ENCODE results near the gene GSTM3.

DNA sequence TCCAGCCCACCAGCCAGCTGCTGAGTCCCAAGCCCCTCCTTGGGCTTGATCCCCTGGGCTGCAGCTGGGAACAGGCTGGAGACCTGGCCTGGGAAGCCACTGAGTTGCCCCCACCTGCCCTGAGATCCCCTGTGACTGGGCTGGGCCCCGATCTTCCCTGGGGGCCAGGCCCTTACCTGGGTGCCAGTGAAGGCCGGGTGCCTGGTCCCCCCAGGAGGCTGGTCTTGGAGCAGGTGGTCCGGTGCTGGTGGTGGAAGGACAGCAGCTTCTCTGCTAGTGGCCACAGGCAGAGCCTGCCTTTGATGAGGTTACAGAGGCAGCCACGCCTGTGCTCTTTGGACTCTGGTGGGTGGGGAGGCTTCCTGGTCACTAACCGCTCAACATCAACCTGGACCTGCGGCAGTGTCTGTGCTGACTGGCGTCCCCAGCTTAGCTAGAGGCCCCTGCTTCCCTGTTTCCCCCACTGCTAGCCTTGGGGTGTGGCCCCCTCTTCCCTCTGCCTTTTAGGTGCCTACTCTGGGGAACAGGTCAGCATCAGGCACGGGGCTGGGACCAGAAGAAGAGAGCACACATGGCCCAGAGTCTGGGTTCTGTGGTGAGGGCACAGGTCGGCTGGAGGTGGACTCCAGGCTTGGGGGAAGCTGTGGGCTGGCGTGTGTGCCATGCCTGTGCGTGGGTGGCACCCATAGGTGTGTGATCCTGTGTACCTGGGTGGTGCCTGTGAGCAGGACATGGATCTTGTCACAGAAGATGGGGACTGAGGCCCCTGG lies 23.0 kb upstream of the GSTM3 start, which contains the start of gene EPS8L3:
- TF ChIP-seq POLR2A (IDR thresholded peaks at IDR 0.05; ENCODE audit: extremely low read depth, insufficient read length) = no peak
- TF ChIP-seq, protein P1, sequence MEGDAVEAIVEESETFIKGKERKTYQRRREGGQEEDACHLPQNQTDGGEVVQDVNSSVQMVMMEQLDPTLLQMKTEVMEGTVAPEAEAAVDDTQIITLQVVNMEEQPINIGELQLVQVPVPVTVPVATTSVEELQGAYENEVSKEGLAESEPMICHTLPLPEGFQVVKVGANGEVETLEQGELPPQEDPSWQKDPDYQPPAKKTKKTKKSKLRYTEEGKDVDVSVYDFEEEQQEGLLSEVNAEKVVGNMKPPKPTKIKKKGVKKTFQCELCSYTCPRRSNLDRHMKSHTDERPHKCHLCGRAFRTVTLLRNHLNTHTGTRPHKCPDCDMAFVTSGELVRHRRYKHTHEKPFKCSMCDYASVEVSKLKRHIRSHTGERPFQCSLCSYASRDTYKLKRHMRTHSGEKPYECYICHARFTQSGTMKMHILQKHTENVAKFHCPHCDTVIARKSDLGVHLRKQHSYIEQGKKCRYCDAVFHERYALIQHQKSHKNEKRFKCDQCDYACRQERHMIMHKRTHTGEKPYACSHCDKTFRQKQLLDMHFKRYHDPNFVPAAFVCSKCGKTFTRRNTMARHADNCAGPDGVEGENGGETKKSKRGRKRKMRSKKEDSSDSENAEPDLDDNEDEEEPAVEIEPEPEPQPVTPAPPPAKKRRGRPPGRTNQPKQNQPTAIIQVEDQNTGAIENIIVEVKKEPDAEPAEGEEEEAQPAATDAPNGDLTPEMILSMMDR (IDR thresholded peaks at IDR 0.05; ENCODE audit: low read depth, low read length) = no peak

All from NB4 (cell line).